Smooth muscle cell of the brain vasculature (primary cell): ENCODE results near the gene RAPGEF1.
A peak's percentile ranks its signal among the peaks of the same experiment; 100 is the strongest.

Experiments used
- DNase-seq: peaks from one replicate; pipeline ENCODE4 v3.0.0-alpha.2; 2012; ENCODE audit warnings: low read depth, low spot score

RAPGEF1 gene

GRCh38 chr9:131747352-131747751 lies 7.5 kb upstream of the RAPGEF1 start:
- no peak for DNase-seq

- DNase-seq: no peak
These were observed 5.7 kb upstream of the RAPGEF1 start for GRCh38 chr9:131745610-131746009.

DNA sequence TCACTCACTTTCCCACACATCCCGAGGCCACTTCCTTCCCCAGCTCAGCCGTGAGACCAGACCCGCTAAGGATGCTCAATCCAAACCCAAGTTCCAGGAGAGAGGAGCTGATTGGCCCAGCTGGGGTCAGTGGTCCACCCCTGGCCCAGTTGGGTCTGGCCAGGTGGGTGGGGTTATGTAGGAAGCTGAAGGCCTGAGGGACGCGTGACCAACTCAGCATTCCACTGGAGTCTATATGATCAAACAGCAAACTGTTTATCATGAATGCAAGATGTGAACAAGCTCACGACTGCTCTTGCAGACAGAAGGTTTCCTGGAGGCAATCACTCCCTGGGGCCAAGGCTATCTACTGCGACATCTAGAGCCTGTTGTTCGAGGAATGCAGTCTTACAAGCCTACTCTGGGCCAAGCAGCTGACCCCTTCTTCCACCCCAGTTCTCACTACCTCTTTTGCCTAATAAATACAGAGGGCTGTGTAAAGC lies 4.9 kb upstream of the RAPGEF1 start:
- DNase-seq: no peak

DNA sequence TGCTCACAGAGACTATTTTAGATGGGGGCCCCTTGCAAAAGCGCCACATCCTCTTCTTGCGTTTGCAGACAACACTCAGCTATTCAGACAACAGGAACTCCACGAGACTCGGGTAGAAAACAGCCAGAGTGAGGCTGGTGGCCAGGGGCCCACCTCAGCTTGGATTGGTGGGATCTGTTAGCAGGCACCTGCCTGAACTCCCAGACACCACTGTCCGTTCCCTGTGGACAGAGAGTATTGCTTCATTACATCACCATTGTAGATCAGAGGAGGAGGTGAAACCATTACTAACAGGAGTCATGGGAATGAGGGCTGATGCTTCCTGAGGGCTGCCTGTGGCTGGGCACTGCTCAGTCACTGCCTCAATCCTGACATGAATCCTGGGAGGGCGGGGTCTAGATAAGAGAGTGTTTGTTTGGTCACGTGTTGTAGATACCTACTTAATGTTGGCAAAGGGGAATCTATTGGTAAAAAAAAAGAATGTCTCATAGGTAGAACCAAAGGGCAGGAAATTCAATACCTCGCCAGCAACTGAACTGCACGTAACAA lies 4.4 kb upstream of the RAPGEF1 start:
- DNase-seq: no peak

DNA sequence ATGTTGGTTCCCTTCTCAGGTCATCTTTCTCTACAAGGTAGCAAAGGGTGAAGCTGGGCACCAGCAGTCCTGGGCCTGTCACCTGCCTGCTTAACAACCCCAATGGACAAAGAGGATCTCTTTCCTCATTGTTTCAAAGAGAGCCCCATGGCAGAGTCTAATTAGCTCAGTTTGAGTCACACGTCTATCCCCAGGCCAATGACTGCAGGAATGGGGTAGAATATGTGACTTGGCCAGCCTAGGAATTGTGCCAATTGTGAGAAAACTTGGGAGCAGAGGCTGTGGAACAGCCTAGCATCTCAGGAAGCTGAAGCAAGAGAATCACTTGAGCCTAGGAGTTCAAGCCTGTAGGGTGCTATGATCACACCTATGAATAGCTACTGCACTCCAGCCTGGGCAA lies 3.6 kb upstream of the RAPGEF1 start:
- DNase-seq: no peak

DNA sequence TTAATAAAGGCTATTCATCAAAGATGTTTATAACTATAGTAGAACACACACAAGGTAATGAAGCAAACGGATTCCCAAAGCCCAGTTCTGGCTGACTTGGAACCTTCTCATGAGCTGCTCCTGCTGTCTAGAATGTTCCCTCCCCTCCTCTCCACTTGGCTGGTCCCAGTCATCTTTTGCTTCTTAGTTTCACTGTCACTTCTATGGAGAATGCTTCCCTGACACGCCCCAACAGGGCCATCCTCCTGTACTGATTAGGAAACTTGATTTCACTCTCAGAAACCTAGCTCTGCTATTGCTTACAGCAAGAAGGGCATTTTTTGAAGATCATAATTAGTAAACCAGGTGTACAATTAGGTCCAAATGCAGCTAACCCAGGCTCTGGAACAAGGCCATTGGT lies 3.2 kb upstream of the RAPGEF1 start:
- no peak for DNase-seq

GRCh38 chr9:131740898-131741297 lies 1.0 kb upstream of the RAPGEF1 start:
- no peak for DNase-seq

- no peak for DNase-seq
These were observed 530 bp downstream of the RAPGEF1 start for GRCh38 chr9:131739133-131739958.

- DNase-seq: no peak
These were observed 1.4 kb downstream of the RAPGEF1 start for GRCh38 chr9:131738293-131739132.

DNA sequence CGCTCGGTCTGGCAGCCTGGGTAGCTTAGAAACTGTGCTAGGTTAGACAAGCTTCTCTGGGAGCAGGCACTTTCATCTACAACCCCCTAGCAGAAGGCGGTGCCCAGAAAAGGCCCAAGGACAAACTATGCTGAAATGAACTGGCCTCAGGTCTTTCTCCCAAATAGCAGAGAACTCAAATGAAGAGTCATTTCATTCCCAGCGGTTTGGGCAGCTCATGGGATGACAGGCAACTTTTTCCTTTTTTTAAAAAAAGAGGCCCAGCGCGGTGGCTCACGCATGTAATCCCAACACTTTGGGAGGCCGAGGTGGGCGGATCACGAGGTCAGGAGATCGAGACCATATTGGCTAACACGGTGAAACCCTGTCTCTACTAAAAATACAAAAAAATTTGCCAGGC lies 2.5 kb downstream of the RAPGEF1 start:
- no peak for DNase-seq

DNA sequence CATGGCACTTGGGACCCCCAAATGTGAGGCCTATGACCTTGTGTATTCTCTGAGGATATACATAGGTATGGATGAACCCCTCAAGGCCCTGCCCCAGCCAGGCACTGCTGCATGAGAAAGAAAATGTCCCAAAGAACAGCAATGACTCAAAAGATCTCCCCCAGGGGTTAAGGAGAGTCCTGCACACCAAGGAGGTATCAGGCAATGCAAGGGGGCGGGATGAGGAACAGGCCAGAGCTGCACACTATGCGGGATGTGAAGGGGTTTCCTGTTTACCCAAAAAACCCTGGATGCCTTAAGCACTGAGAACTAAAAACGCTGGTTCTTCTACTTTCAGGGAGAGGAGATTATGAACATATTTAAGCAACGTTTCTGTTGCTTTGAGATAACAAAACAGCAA lies 3.4 kb downstream of the RAPGEF1 start:
- DNase-seq: no peak

DNA sequence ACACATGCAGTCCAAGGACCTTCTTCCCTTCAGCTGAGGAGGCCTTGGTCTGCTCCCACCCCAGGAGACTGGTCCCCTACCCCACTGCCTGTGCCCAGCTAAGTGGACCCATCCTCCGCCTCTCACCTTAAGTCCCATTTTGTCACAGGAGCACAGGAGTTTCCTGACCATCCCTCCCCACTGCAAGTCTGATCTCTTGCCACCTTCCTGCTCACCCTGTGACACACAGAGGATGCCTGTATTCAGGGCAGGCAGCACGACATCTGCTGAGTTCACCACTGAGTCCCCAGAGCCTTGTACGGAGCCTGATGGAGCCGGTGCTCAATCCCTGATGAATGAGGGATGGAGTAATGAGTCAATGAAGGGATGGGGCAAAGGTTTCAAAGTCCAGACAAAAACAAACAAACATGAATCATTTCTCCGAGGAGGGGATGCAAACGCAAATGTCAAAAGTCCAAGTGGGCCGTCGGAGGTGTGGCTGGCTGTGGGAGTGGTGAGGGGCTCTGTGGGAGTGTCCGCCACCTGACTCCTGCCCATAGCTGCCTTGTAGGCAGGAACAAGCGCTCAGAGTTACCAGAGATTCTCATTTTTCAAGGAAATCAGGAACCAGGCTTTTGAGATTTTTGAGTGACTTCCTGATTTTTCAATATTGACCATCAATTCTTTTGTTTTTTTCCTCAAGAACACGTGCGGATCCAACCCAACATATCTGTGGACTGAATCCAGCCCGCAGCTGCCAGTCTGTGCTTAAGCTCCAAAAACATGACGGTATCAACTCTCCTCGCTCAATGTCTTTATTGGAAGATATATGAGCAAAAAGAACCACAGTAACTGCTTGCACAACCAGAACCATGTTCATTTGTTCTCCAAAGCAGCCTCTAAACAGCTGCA lies 4.4 kb downstream of the RAPGEF1 start:
- DNase-seq: no peak

DNA sequence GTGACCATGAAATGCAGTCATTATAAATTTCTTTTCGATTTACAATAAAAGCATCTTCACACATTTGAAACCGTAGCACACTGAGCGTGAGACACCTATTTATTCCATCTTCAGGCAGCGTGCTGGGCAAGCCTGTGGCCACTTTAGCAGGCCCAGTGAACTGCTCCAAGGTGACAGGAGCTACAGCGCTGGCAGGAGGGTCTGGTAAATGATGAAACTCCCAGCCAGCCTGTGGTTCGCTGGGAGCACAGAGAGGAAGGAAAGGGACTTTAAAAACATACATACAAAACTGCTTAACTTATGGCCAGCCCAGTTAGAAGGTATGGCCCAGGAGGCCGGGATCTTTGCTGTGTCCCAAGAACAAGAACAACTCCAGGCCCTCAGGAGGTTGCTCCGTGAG lies 5.1 kb downstream of the RAPGEF1 start:
- no peak for DNase-seq

- DNase-seq: no peak
These were observed 5.7 kb downstream of the RAPGEF1 start for GRCh38 chr9:131734165-131734610.

- DNase-seq: peak; percentile 58
These were observed 6.3 kb downstream of the RAPGEF1 start for GRCh38 chr9:131733541-131734061.

DNA sequence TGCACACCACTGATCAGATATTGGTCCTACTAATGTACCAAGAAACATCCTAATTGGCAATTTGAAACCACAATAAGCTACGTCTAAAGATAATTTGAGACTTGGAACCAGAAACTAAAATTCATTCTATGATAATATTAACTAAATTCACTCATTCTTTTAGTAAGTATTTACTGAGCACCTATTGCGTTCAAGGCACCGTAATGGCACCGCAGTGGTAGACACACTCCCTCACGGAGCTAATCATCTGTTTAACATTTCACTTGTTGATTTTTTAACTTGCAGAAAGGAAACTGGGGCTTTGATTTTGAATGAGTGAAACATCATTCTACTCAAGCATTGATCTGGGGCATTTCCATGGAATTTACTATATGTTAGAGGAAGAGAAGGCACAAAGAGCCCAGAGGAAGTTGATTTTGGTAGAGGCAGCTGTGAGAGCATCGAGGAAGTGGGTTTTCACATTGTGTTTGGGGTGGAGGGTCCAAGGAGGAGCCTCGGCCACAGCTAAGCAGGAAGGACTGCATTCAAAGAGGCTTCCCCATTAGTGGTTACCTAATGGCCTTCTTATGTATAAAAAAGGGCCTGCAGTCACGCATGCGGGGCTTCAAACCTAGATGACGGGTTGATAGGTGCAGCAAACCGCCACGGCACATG lies 7.1 kb downstream of the RAPGEF1 start:
- DNase-seq: no peak

GRCh38 chr9:131732061-131732526 lies 7.8 kb downstream of the RAPGEF1 start:
- no peak for DNase-seq

GRCh38 chr9:131731644-131732043 lies 8.2 kb downstream of the RAPGEF1 start:
- DNase-seq: no peak

- DNase-seq: no peak
These were observed 8.6 kb downstream of the RAPGEF1 start for GRCh38 chr9:131731237-131731636.

DNA sequence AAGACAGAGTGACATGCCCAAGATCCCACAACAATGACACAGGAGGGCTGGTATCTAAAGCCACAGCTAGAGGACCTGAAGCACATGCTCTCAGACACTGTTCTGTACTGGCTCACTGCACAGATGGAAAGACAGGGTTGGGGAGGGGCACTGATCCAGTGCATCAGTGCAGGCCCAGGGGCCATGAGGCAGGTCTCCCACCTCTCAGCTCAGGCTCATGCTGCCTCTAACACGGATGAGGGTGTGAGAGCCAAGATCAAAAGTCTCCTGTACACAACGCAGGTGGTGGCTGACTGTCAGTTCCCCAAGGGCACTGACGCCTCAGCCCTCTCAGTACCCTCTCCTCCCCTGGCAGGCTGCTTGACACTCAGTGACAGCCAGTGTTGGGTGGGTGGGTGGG lies 10.9 kb downstream of the RAPGEF1 start:
- no peak for DNase-seq

GRCh38 chr9:131728546-131728910 lies 11.3 kb downstream of the RAPGEF1 start:
- no peak for DNase-seq
